HG03521 (cell line): ENCODE measurements around the gene SLC36A2.
"Not testable (repeated sequence)": the region's sequence is repeated elsewhere in the genome, so short reads cannot be mapped to it uniquely, and the experiment has no call there.

Source experiments
- ATAC-seq: cut with Tn5 transposase; IDR thresholded peaks from one replicate; pipeline ENCODE4 v1.9.1; 2021; ENCODE audit warnings: mild to moderate bottlenecking, moderate library complexity; ENCODE audit not compliant: unreplicated experiment

Gene SLC36A2

DNA sequence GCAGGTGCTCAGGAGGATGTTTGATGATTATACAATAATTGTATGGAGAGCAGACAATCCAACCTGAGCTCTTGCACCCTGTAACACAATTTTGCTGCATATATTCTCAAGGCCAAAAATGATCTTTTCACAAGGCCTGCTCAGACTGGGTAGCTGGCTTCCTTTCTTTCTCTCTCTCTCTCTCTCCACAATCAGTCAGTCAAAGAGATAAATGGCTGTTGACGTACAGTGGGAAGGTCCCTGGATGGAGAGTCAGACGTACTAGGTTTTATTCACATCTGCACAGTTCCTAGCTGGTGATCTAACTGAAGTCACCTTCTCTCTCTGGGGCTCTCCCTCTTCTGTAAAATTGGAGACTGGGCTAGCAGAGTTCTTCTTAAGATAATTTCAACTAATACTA, 19.8 kb downstream of the SLC36A2 start:
- no peak for ATAC-seq

DNA sequence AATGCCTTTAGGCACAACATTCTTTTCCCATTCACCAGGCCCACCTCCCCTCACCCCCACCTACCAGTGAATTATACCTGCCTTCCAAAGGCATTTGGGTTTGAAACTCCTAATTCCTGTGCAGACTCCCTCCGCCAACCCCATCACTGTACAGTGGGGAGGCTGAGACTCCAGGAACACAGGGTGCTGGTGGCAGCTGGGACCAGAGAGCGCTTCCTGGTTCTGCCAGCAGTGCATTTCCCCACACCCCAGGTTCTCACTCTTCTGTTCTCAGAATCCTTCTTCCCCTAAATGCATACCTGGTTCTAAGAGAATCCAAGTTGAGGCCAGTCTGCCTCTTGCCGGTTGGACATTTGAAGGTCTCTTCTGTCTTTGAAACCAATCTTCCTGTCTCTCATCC, 21.1 kb downstream of the SLC36A2 start:
- ATAC-seq: no peak

DNA sequence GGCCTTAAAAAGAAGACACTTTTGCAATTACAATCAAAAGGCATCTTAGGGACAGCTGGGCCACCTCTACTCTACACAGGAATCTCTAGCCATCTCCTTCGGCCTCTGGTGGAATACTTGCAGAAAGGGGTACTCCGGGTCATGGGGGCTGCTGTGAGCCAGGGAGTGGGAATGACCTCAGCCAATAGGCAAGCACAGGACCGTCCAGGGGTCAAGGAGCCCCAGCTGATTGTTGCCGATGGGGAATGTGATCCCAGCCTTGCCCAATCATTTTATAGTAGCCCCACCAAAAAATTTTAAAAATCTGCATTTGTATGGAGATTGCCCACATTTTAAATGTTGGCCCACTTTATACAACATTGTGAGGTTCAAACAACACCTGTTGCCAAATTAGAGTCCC, 26.9 kb downstream of the SLC36A2 start:
- ATAC-seq: no peak

DNA sequence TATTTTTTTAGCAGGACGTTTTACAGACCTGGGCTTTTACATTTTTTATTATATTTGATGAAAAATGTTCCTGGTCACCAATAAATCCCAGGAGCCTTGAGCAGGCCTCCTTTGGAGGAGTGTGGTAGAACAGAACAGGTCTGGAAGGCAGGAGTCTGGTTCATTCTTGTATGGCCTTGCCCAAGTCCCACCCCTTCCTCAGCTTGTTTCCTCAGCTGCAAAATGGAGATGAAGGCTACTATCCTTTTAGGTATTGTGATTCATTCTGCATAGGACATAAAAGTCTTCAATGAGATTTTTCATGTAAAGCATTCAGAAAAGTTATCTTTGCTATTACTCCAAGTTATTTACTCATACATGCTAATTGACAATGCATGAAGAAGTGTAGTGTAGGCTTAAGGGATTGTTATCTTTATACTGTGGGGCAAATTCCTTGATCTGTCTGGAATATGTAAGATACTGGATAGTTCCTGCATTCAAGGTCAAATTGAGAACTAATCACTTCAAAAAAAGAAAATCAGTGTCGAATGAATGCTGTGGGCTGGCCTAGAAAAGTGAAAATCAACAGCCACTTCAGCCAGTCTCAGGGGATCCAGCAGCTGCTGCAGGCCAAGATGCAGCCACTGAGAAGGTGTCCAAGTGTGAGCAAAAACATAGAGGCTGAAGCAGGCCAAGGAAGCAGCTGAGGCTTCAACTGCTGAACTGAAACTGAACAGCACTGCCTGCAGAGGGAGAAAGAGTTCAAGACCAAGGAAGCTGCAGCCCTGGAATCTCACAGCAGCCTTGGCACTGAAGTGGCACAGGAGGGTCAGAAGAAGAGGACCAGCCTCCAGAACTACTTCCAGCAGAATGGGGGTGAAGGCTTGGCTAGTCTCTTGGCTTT, 28.3 kb downstream of the SLC36A2 start:
- ATAC-seq: peak; percentile 72

DNA sequence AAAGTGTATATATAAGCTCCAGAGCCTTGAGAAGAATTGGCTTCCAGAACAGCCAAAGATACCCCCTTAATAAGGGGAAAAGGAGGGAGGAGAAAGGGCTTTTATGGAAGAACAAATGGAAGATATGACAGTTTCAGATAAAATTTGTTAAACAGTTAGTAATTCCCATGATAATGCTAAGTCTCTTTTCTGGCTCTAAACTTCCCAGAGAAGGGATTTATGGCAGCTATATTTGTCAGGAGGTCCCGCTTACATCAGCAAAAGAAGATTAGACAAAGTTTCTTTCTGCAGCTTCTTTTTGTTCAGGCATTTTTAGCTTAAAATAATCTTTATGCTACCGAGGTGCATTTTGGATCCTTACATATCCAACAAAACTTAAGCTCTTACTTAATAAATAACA, 29.5 kb downstream of the SLC36A2 start:
- no peak for ATAC-seq

DNA sequence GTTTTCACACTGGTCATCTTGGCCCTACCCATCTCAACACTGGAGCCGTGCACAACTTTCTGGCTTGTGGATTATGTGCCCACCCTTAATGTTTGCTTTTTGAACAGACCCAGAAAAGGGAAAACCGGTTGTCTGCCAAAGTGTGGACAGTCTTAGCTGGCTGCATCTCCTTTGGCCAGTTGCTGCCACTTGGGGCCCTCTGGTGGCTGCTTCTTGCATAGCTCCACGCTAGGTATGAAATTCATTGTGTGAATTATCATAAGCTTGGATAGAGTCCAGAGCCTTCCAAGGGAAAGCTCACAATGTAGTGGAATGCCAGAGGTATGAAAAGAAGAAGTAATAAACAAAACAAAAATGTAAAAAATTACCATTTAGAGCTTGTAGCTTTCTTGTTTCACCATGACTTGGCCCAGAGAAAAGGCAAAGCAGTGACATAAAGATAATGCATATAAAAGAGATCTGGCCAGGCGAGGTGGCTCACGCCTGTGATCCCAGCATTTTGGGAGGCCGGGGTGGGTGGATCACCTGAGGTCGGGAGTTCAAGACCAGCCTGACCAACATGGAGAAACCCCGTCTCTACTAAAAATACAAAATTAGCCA, 31.3 kb downstream of the SLC36A2 start:
- peak; percentile 61 for ATAC-seq

DNA sequence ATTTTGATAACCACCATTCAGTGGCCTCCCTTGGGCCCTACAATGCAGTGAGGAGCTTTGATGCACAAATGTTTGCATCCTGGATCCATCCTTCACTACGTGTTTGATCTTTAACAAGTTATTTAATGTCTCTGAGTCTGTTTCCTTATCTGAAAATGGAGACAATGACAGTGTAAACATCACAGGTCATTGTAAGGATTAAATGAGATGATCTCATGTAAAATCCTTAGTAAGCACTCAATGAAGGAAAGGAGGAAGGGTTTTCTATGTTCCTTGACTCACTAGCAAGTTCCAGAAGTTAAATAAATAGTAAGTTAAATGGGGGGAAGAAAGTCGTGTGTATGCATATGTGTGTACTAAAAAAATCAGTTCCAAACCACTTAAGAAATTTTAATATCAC, 34.0 kb downstream of the SLC36A2 start:
- ATAC-seq: no peak

DNA sequence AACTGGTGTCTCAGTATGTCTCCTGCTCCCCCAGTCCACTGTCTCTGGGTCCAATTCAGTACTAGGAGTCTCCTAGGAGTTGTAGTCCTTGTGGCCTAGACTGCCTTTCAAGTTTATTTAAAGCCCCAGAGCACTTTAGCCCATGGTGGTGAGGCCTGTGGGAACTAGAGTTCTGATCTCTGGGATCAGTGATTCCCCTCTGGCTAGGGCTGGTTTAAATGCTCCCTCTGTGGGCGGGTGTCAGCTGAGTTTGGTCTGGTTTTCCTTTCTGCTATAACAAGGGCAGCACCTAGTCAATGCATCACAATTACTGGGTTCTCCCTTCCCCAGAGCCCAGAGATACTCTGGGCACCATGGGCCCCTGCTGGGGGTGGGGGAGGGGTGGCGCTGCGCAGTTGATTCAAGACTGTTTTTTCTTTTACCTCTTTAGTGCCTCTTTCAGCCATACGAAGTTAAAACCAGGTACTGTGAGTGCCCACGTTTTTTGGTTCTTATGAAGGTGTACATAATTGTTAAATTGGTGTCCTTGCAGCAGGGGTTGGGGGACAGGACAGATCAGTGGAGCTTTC, 34.5 kb downstream of the SLC36A2 start:
- no peak for ATAC-seq

DNA sequence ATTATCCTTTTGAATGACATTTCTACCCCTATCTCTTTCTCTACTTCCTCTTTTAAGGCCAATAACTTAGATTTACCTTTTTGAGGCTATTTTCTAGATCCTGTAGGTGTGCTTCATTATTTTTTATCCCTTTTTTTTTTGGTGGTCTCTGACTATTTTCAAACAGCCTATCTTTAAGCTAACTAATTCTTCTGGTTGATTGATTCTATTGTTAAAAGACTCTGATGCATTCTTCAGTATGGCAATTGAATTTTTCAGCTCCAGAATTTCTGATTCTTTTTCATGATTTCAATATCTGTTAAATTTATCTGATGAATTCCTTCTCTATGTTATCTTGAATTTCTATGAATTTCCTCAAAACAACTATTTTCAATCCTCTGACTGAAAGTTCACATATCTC, 36.4 kb downstream of the SLC36A2 start:
- ATAC-seq: no peak

DNA sequence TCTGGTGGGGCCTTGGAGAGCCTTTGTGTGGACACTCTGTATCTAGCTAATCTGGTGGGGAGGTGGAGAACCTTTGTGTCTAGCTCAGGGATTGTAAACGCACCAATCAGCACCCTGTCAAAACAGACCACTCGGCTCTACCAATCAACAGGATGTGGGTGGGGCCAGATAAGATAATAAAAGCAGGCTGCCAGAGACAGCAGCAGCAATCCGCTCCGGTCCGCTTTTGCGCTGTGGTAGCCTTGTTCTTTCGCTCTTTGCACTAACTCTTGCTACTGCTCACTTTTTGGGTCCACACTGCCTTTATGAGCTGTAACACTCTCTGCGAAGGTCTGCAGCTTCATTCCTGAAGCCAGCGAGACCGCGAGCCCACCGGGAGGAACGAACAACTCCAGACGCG, 37.5 kb downstream of the SLC36A2 start:
- not testable (repeated sequence) for ATAC-seq

DNA sequence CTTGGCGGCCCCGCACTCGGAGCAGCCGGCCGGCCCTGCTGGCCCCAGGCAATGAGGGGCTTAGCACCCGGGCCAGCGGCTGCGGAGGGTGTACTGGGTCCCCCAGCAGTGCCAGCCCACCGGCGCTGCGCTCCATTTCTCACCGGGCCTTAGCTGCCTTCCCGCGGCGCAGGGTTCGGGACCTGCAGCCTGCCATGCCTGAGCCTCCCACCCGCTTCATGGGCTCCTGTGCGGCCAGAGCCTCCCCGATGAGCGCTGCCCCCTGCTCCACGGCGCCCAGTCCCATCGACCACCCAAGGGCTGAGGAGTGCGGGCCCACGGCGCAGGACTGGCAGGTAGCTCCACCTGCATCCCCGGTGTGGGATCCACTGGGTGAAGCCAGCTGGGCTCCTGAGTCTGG, 38.1 kb downstream of the SLC36A2 start:
- ATAC-seq: not testable (repeated sequence)

DNA sequence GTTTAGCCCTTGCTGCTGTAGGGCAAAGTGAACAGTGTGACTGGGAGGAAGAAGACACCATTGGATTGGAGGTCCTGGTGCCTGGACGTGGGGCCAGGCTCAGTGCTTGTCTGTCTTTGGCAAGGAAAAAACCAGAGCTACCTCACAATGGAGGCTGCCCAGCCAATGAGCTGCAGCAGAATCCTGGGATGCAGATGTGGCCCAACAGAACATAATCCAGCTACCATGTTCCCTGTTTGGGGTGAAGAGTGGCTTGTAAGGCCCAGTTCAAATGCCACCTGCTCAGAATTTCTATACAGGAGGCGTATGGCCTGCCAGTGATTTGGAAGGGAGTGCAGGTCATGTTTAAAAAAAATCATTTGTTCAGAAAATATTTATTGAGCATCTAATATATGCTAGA, 43.7 kb downstream of the SLC36A2 start, which contains the start of gene SLC36A3:
Gene SLC36A3, minus strand, starts transcription at position 101 of the 400 bp plus-strand sequence. CDS start 412 bp downstream, outside the sequence.
- no peak for ATAC-seq

DNA sequence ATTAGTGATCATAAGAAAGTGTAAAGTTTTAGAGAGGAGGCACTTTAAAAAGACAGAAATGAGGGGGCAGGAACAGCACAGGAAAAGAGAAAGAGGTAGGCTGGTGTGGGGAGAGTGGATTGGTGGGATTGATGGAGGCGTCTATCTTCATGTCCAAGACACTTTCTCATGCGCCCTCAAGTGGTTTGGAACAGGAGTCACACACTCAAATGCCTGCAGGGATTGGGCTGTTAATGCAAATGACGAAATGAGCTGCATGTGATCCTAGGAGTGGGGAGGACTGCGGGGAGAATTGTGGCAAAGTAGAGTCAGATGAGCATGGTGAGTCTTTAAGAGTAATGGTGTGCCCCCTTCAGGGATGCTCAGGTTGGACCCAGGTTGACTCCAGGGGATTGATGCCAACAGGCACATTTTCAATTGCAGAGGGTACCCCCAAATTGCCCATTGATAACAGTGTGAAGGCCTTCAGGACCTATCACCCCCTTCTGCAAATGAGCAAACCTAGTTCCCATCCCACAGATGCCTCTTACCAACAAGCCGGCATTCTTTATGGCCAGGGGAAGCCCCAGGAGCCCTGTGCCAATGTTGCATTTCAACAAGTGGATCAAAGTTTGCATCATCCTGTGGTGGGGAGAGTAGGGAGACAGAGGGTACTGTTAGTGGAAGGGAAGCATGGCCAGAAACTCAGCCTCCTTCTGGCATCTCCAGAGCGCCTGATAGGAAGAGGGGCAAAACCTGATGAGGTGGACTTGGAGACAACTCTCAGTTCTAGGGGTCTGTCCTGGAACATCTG, 49.1 kb downstream of the SLC36A2 start:
- no peak for ATAC-seq

DNA sequence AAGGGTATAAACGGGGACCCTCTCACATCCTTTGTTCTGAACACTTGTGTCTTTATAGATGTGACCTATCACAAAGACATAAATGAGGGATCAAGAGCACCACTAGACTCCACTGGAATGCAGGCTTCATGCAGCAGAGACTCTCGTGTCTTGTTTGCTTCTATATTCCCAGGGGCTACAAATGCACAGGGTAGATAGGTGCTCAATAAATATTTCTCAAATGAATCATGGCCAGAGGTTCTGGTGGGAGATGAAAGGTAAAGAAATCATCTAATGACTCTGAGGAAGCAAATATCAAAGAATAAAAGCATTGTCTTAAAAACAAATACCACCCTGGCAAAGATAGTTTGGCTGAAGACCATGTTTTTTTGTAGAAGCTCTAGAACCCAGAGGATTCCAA, 50.4 kb downstream of the SLC36A2 start:
- ATAC-seq: no peak

DNA sequence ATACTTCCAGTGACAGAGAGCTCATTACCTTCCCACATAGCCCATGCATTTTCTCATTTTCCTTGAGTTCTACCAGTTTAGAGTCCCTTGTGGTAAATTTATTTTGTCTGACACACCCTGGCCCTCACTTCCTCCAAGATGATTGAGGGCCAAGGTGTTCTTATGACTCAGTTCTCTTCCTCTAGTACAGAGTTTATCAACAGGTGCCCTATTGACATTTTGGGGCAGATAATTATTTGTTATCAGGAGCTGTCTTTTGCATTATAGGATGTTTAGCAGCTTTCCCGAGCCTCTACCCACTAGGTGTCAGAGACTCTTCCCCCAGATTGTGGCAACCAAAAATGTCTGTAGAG, 50.9 kb downstream of the SLC36A2 start:
- ATAC-seq: no peak

DNA sequence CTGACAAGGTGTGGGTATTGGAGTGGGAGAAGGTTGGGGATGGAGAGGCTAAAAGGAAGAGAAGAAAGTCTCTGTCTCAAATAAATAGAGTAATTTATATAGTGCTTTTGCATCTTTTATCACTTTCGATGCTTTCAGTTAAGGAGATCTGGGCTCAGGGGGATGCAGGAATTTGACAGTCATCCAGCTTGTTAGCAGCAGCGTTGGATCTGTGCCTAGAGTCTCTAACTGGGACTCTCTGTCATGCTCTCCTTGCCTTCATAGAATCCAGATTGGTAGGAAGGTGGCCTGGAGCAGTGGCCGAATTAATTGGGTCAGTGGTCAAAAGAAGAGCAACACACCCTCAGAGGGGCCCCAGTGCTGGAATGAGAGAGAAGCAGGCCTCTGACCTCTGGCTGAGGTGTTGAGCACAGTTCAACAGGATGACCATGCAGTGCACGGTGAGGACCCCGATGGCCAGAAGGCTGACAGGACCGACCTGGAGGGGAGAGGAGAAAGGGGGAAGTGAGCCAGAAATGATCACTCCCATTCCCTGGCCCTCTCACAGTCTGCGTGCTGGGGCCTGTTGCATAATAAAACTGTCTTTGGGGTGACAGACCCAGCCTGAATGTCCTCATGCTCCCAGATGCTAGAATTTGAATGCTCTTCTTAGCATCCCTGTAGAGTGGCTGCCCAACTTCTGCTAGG, 51.4 kb downstream of the SLC36A2 start:
- no peak for ATAC-seq

DNA sequence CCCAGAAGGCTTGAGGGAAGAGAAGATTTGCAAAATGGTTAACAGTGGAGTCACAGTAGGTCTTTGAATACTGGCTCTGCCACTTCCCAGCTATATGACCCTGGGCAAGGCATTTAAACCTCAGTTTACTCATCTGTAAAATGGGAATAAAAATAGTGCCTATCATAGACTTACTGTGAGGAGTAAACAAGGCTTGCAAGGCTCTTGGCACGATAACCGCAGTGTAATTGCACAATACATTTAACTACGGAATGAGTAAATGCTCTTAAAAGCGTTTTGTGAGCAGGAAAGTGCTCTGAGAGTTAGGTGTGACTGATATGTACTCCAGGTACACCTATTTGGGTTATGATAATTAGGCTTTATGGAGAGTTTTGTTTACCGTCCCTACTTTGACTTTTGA, 52.2 kb downstream of the SLC36A2 start:
- ATAC-seq: no peak

DNA sequence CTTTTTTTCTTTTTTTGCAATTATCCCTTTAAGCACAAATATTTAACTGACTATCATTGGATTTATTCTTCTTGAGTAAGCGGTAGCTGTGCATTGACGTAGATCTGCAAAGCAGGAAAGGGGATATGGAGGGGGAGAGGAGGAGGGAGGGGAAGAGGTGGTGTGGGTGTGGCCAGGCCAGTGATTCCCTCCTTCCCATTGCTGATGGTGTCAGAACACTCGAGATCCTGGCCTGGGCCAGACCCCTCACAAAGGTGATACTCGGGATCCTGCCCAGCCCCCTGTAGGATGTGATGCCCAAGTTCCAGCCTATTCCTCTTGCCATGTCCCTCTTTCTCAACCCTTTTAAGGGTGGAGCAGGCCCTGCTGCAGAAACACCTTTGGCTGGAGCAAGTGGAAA, 53.7 kb downstream of the SLC36A2 start:
- no peak for ATAC-seq

DNA sequence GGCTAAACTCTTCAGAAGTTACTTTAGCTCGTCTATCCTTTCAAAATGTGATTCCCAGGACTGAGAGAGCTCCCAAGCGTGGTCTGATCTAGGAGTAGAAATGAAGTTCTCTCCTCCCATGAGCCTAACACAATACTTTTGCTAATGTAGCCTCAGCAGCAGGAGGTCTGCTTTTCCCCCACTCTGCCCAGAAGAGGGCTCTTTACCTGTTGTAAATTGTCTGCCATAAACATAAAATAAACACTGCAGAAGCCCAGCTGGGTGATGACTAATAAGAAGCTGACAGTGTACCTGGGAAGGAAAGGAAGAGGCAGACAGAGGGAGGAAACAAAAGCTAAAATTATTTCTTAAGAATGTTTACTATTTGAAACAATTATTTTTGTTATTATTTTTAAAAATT, 59.2 kb downstream of the SLC36A2 start:
- no peak for ATAC-seq

DNA sequence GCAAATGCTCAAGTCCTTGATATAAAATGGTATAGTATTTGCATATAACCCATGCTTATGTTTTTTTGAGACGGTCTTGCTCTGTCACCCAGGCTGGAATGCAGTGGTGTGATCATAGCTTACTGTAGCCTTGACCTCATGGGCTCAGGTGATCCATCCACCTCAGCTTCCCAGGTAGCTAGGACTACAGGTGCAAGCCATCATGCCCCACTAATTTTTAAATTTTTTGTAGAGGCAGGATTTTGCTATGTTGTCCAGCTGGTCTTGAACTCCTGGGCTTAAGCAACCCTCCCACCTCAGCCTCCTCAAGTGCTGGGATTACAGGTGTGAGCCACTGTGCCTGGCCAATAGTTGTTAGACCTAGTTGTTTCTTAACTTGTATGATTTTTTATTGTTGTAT, 61.1 kb downstream of the SLC36A2 start:
- no peak for ATAC-seq

DNA sequence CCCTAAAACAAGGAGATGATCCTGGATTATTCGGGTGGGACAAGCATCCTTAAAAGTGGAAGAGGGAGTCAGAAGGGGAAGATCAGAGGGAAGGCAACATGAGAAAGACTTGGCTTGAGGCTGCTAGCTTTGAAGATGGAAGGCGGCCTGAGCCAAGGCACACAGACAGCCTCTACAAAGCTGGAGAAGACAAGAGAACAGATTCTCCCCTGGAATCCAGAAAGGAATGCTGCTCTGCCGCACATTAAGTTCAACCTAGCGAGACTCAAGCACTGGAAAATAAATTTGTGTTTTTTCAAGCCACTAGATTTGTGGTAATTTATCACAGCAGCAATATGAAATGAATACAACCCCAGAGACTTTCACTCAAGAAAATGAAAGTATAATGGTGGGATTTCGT, 61.7 kb downstream of the SLC36A2 start:
- ATAC-seq: no peak
